COLO668 (cell line): Measurements from ENCODE around the gene TNFAIP2.

ENCODE experiments used
- DNase-seq: peaks from one replicate; lab custom pipeline; 2025; ENCODE audit not compliant: unreplicated experiment; lab: John Stamatoyannopoulos, UW

TNFAIP2 gene

GRCh38 chr14:103179094-103179493 lies 55.8 kb downstream of the TNFAIP2 start:
- no peak for DNase-seq

GRCh38 chr14:103180331-103180730 lies 57.1 kb downstream of the TNFAIP2 start:
- DNase-seq = no peak

- no peak for DNase-seq
Measured at GRCh38 chr14:103184046-103184445, 60.8 kb downstream of the TNFAIP2 start.

GRCh38 chr14:103185051-103186029 lies 62.1 kb downstream of the TNFAIP2 start:
- DNase-seq = no peak

GRCh38 chr14:103186241-103186822 lies 63.1 kb downstream of the TNFAIP2 start:
- no peak for DNase-seq
